MG63 (cell line): ENCODE data around the gene ERF. TPM values are rescaled to one million over a fixed set of nuclear protein-coding genes. Genes with fewer than 3 reads are reported as not detected.

Experiments used
- DNase-seq: peaks from one replicate; pipeline ENCODE4 v3.0.0-alpha.2; 2020
- H3K27me3 ChIP-seq: fragments of 250-450 bp; sonication (Bioruptor Pico); 2 replicates; pipeline ENCODE4 v1.5.1; 2020; ENCODE audit warnings: mild to moderate bottlenecking, moderate library complexity
- H3K36me3 ChIP-seq: fragments of 250-450 bp; sonication (Bioruptor Pico); 2 replicates; pipeline ENCODE4 v1.5.1; 2020; ENCODE audit warnings: mild to moderate bottlenecking, moderate library complexity
- H3K4me3 ChIP-seq: fragments of 250-450 bp; sonication (Bioruptor Pico); 2 replicates; pipeline ENCODE4 v1.5.1; 2020; ENCODE audit warnings: mild to moderate bottlenecking, moderate library complexity
- H3K9me3 ChIP-seq: fragments of 250-450 bp; sonication (Bioruptor Pico); 2 replicates; pipeline ENCODE4 v1.5.1; 2020; ENCODE audit warnings: mild to moderate bottlenecking, moderate library complexity
- total RNA-seq: library from RNA; depleted of rRNA; stranded (reverse); fragments of >200 nt; shearing (Covaris generic); gene quantifications from 2 replicates; pipeline ENCODE4 v1.2.3, GENCODE V29; 2014; ENCODE audit warnings: low replicate concordance

ERF gene
- total RNA-seq, 1 experiment from 2014 or later: 168 TPM

DNA sequence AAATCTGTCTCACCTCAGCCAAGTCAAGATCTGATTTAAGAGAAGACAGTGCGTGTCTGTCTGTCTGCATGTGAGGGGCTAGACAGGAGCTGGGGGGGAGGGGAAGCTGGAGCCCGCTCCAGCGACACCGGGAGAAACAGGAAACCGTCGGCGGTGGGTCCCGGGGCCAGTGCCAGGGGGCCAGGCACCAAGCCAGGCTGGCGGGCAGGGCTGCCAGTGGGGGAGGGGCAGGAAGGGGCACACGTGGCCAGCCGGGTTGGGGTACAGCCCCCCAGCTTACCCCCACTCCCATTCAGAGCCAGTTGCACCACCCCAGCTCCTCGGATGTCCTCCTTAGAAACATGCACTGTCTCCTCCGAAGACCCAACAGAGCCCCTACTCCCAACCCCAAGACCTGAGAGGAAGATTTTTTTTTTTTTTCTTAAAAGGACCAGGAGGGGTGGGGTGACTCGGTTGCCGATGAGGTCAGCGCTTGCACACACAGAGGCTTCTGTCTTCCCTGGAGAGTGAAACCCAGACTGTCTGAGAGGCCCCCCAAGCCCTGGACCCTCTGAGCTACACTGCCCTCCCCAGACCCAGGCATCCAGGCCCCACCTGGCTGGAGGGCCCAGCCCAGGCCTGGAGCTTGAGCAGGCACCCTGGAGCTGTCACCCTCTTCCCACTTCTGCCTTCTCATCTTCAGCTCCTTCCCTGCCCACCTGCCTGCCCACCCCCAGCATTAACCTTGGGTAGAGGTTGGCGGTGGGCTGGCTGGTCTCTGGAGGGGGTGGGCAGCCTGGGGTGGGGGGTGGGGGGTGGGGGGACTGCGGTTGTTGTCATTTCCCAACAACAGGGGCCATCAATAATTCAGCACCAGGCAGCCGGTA is 4.0 kb downstream of the ERF start:
- DNase-seq: no peak
- H3K27me3 ChIP-seq: no peaks in the 10 kb centered on the region
- H3K36me3 ChIP-seq: peaks cover 64% of the 10 kb centered on the region
- no peaks in the 10 kb centered on the region for H3K9me3 ChIP-seq
- H3K4me3 ChIP-seq: no peak overlapping the region

DNA sequence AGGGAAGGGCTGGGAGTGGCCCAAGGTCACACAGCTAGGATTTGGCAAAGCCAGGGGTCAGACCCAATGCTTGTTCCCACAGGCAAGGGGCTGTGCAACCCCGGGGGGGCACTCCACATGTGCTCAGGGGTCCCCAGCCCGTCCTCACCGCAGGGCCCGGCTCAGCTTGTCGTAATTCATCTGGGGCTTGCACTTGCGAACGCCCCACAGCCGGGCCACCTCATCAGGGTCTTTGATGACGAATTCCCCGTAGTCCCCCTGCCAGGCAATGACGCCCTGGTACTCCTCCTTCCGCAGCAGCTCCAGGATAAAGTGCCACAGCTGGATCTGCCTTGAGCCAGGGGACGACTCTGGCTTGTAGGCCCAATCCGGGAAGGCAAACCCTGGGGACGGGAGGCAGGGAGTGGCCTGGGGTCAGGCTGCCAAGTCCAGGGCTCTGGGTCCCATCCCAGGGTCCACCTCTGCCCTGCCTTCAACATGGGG is 4.7 kb downstream of the ERF start:
- no peaks in the 10 kb centered on the region for H3K27me3 ChIP-seq
- no peak for DNase-seq
- H3K4me3 ChIP-seq: no peak overlapping the region
- H3K9me3 ChIP-seq: no peaks in the 10 kb centered on the region
- H3K36me3 ChIP-seq: peaks cover 64% of the 10 kb centered on the region

DNA sequence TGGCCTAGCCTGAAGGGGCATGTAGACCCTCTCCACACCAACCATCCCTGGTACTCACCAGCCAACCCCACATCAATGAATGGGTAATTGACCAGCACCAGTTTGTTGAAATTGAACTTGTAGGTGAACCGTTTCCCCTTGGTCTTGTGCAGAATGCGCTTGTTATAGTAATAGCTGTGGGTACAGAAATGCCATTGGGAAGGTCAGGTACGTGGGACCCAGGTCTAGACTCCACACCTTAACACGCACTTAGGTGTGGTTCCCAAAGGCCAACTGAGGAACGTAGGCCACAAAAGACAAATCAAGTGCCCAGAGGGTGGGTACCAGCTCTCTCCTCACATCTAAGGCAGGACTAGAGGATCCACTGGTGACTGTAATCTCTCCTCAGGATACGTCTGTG is 5.2 kb downstream of the ERF start:
- DNase-seq: no peak
- no peaks in the 10 kb centered on the region for H3K27me3 ChIP-seq
- H3K4me3 ChIP-seq: no peak overlapping the region
- H3K9me3 ChIP-seq: no peaks in the 10 kb centered on the region
- peaks cover 64% of the 10 kb centered on the region for H3K36me3 ChIP-seq

DNA sequence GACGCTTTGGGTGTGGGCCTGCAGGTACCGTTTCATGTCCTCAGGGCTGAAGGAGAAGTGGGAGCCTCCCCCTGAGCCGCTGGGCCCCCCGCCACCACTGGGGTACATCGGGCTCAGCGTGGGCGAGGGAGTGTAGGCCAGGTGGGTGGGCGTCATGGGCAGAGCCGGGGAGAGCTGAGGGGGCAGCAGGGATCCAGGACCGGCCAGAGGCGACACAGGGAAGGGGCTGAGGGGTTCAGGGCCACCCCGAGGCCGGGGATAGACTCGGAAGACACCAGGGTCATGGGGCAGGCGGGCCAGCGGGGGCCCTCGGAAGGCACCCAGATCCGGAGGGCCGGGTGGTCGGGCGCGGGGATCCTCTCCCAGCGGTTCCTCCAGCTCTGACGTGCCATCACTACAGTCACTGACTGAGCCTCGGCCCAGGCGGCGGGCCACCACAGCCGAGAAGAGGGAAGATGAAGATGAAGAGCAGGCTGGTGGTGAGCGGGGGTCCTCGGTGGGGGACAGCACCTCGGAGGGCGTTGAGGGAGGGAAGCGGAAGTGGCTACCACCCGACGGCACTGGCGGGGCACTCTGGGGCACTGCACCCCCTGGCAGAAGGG is 5.7 kb downstream of the ERF start:
- Histone ChIP-seq H3K9me3 (no peaks in the 10 kb centered on the region), H3K36me3 (peaks cover 59% of the 10 kb centered on the region), H3K27me3 (no peaks in the 10 kb centered on the region), H3K4me3 (no peak overlapping the region)
- no peak for DNase-seq

DNA sequence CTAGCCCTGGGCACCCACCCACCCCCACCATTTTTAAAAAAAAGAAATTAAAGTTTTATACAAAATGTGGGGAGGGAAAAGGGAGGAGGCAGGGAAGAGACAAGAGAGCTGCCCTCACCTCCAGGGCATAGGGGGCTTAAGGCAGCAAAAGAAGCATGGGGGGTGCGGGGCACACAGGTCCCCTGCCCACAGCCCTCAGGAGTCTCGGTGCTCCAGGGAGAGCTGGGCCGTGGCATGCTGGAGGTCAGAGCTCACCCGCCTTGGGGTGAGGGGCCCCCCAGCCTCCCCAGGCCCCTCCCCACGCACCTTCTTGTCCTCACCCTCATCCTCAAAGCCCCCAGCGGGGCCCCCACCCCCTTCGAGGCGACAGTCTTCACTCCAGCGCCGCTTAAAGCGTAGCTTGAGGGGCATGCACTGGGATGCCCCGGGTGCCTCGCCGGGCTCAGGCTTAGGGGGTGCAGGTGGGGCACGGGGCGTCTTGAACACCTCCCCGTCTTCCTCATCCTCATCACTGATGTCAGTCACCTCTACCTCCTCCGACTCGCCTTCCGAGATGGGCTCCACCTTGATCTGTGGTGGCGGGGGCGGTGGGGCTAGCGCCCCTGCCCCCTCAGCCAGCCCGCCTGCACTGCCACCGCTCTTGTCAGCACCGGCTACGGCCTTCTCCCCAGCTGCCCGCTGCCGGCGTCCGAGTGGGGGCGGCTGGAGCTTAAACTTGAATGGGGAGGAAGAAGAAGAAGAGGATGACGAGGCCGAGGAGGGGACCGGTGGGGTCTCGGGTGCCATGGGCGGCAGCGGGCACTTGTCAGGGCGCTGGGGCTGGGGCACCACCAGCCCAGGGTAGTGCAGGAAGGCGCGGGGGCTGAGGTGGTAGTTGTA is 6.4 kb downstream of the ERF start:
- Histone ChIP-seq H3K9me3 (no peaks in the 10 kb centered on the region), H3K4me3 (no peak overlapping the region), H3K27me3 (no peaks in the 10 kb centered on the region), H3K36me3 (peaks cover 57% of the 10 kb centered on the region)
- DNase-seq: no peak

DNA sequence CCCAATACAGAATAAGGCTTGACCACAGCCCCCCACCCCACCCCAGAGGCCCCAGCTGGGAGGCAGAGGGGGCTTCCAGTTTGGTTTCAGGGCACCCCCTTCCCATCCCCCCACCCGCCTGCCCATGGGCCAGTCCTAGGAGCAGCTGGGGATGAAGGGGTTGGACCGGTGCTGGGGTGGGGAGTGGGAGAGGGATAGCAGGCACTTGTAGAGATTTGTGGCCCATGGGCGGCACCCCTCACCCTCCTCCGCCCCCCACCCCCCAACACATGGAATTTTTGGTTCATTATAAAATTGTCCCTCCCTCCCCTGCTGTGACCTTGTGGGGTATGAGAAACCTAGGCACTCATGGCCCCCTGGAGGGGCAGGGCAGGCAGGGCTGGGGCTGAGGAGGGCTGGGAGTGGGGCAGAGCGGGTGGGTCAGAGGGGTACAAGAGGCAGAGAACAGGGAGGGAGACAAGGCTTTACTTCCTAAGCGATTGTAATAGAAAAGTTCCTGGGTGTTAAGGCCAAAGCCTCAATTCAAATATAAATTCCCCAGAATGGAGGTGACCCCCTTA is 7.2 kb downstream of the ERF start:
- DNase-seq: no peak
- Histone ChIP-seq H3K4me3 (no peak overlapping the region), H3K9me3 (no peaks in the 10 kb centered on the region), H3K36me3 (peaks cover 50% of the 10 kb centered on the region), H3K27me3 (no peaks in the 10 kb centered on the region)

DNA sequence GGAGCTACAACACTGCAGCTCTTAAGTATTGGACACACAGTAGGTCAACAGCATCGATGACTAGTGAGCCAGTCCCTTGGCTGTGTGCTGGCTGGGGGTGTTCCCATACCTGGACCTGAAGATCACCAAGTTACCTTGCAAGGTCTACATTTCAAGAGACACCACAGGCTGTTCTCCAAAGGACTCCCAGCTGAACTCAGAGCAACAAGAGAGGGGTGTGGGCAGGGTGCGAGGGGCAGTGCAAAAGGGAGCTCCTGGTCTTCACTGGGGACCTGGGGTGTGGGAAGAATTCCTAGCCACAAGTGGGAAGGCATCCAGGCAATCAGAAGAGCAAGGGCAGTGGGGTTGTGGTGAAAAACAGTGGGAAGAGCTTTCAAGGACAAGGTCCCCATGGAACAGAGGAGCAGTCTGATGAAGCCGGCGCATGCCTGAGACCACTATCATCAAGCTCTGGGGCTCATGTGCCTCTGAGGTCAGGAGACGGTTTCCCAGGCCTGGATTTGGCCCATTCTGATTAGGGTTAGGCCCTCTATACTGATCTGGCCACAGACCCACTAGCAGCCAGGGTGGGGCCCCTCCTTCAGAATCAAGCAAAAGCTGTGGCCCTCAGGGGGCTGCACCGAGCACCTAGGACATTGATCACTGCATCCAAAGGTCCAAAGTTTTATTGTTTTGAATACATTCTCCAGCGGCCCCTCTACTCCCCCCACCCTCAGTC is 7.8 kb downstream of the ERF start:
- no peaks in the 10 kb centered on the region for H3K27me3 ChIP-seq
- H3K9me3 ChIP-seq: no peaks in the 10 kb centered on the region
- H3K4me3 ChIP-seq: no peak overlapping the region
- no peak for DNase-seq
- H3K36me3 ChIP-seq: peaks cover 46% of the 10 kb centered on the region

DNA sequence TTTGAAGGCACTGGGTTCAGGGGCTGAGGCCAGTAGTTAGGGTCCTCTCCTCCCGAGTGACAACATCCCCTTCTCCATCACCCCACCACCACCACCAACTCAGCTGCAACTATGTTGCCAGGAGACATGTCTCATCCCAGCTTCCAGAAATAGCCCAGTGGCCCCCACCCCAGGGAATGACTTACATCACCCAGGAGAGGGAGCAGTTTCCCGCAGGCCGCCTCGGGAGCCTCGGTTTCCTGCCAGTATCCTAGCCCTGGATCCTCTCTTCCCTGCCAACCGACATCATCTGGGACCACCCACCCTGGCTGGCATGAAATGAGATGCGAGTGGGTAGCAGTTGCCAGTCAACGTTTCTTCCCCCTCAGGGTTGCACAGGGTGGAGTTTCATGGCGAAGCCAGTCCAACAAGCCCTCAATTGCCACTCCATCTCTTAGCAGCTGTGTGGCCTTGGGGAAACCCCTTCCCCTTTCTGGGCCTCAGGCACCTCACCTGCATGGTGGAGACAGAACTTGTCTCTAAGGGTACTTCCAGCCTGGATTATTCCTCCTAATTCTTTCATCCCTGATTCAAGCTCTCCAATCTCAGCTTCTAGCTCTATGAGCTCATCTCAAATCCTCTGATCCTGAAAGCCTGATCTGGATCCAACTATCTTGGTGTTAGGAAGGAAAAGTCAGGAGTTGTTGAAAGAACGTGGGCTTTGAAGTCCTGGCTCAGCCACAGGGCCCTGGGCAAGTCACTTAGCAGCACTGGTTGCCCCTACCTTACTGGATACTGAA is 8.6 kb downstream of the ERF start:
- Histone ChIP-seq H3K27me3 (no peaks in the 10 kb centered on the region), H3K4me3 (no peak overlapping the region), H3K36me3 (peaks cover 40% of the 10 kb centered on the region), H3K9me3 (no peaks in the 10 kb centered on the region)
- DNase-seq: peak; percentile 86

DNA sequence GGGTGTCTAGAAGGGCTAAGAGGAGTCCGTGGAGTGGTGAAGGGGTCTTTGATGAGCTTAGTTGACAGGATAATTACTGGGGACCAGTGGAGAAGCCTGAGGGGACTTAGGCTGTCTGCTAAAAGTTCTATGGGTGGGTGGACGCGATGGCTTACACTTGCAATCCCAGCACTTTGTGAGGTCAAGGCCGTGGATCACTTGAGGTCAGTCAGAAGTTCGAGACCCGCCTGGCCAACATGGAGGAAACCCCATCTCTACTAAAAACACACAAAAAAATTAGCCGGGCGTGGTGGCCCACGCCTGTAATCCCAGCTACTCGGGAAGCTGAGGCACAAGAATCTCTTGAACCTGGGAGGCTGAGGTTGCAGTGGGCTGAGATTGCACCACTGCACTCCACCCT is 9.7 kb downstream of the ERF start:
- Histone ChIP-seq H3K27me3 (no peaks in the 10 kb centered on the region), H3K36me3 (peaks cover 36% of the 10 kb centered on the region), H3K9me3 (no peaks in the 10 kb centered on the region), H3K4me3 (peak overlapping the region; percentile 81)
- no peak for DNase-seq

DNA sequence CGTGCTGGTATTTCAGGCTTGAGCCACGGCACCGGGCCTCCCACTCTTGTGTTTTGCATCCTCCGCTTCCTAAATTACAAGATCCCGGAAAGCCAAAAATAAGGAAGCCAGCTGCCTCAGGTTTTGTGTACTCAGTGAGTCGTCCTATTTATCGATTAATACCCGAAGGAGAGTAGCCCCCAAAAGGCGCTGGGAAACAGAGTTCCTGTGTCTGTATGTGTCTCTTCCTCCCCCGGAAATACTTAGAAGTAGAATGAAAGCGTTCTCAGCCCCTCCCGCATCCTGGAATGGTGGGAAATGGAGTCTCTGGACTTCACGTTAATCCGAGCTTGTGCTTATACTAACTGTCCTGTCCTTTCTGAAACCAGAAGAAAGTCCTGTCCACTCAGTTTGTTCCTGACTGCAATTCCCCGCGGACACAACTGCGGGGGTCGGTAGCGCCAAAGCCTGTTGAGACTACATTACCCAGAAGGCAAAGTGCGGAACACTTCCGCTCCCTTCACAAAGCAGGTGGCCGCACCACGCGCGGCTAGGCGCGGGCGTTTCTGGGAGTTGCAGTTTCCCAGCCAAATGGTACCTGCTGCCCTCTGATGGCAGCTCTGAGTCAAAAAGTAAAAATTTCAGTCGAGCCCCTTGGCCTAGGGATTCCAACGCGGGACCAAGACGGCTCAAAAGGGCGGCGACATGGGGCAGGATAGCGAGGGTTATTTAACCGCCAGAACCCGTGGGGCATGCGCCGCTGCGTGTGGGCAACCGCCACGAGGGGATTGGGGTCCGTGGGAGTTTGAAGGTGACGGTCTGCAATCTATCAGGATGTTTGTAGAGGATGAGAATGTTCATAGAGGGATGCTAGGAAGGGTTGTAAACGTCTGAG is 10.3 kb downstream of the ERF start:
- H3K9me3 ChIP-seq: no peaks in the 10 kb centered on the region
- H3K27me3 ChIP-seq: no peaks in the 10 kb centered on the region
- H3K36me3 ChIP-seq: peaks cover 36% of the 10 kb centered on the region
- peak; percentile 96 for DNase-seq
- peak overlapping the region; percentile 81 for H3K4me3 ChIP-seq

DNA sequence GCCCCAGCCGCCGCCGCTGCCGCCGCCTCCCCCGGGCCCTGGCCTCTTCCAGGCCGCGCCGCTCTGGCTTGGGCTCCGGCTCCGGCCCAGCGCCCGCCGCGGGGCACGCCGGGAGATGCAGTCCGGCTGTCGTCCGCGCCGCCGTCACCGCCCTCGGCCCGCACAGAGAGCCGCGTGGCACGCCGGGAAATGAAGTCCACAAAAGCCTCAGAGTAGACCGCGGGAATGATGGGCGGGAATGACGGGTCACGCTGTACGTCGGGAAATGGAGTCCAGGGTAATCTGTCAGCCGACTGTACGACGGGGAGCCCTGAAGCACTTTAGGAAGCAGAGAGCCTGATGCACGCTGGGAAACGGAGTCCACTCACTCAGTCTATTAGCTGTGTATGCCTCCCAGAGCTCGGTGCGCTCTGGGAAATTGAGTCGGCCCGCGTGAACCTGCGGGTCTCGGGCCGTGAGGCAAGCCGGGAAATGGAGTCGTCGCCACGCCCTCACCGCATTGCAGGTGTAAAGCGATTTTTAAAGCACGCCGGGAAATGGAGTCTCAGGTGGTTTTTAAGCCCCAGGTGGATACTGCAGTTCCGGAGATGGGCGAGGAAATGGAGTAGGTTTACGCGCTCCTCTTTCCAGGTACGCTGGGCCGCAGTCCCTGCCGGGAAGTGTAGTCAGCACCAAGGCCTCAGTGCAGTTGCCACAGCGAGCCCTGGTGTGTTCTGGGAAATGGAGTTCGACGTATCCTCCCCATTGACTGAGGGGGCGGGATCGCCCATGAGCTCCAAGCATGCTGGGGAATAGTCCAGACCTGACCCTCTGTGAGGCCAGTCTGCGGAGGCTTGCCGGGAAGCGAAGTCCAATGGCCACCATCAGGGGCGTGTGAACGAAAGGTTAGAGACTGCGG is 12.2 kb downstream of the ERF start, which contains the start of gene GSK3A:
Gene GSK3A (minus strand): TSS at position 91 of the 898 bp plus-strand sequence. CDS start 137 bp downstream, outside the sequence.
- DNase-seq: peak; percentile 99
- Histone ChIP-seq H3K9me3 (no peaks in the 10 kb centered on the region), H3K27me3 (no peaks in the 10 kb centered on the region), H3K36me3 (peaks cover 32% of the 10 kb centered on the region), H3K4me3 (peak within 1 kb of the TSS; percentile 90)

DNA sequence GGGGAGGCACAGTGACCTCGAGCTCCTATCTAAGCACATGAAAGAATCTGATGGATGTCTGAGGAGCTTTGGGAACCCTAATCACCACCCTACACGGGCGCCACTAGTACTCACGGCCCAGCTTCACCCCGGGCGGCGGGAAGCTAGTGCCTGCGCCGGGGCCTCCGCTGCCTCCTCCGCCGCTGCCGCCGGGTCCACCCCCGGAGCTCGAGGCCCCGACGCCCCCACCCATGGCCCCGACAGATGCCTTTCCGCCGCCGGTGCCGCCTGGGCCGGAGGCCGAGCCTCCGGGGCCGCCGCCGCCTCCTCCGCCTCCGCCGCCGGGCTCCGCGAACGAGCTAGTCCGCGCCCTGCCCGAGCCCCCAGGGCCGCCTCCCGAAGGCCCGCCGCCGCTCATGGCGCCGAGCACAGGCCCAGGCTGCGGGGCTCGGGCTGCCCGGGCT is 12.8 kb downstream of the ERF start:
- Histone ChIP-seq H3K27me3 (no peaks in the 10 kb centered on the region), H3K9me3 (no peaks in the 10 kb centered on the region), H3K4me3 (peak overlapping the region; percentile 90), H3K36me3 (peaks cover 36% of the 10 kb centered on the region)
- DNase-seq: no peak

DNA sequence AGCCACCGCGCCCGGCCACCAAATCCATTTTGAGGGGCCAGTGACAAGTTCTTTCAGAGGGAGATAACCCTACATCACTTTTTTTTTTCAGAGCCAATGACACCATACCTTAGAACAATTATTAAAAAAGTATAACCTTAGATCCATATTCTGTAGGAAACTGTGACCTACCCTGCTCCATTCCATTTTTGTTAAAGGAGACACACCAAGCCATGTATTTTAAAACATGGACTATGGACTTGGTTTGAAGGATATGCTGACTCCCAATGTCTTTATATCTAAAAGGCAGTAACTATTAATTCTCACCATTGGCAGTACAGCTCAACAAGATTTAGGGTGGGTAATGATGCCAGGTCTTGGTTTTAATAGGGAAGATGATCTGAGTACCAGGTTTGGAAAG is 13.6 kb downstream of the ERF start:
- H3K36me3 ChIP-seq: peaks cover 36% of the 10 kb centered on the region
- H3K27me3 ChIP-seq: no peaks in the 10 kb centered on the region
- no peak for DNase-seq
- no peaks in the 10 kb centered on the region for H3K9me3 ChIP-seq
- H3K4me3 ChIP-seq: peak overlapping the region; percentile 90
